Activated CD4-positive, alpha-beta T cell treated with anti-CD3 and anti-CD28 coated beads, Interleukin-2, amount 50 U/mL, for 48 hours (primary cell): ENCODE measurements around the gene SMYD3.
"Not testable (repeated sequence)": the region's sequence is repeated elsewhere in the genome, so short reads cannot be mapped to it uniquely, and the experiment has no call there.

Experiments
- DNase-seq, 2 experiments: peaks; one replicate each; pipeline ENCODE4 v3.0.0-alpha.2; 2020

The SMYD3 gene

DNA sequence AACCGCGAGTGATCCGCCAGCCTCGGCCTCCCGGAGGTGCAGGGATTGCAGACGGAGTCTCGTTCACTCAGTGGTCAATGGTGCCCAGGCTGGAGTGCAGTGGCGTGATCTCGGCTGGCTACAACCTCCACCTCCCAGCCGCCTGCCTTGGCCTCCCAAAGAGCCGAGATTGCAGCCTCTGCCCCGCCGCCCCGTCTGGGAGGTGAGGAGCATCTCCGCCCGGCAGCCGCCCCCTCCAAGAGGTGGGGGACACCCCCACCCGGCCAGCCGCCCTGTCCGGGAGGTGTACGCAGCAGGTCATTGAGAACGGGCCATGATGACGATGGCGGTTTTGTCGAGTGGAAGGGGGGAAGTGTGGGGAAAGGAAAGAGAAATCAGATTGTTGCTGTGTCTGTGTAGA lies 732.1 kb downstream of the SMYD3 start:
- not testable (repeated sequence) for DNase-seq

DNA sequence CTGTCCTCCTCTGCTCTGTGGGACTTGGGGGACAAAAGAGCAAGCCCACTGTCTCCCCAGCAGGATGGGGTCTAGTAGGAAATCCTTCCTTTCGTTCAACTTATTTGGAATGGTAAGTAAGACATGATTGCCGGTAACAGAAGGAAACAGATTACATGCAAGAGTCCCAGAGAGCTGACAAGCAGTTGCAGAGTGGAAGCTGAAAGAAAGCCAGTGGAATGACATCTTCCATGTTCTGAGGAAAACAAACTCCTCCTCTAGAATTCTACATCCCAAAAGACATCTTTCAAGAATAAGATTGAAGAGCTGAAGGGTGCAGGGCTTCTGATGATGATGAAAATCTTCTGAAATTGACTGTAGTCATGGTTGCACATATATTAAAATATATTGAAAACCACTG lies 732.9 kb downstream of the SMYD3 start:
- DNase-seq, result no peak

DNA sequence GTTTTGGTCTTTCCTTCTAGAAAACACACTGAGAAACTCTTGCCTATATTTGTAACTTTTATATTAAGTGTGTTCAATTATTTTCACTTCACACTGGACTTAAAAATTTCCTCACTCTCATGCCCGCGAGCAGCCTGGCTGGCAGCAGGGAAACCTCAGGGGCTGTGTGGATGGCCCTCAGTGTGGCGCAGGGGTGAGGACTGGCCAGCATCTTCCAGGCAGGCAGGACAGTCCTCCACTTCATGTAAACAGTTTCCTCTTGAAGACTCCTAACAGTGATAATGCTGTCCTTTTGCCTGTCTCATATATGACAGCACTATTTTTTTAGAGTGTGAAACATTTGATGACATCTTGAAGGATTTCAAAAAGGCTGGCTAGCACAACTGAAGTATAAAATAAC lies 733.7 kb downstream of the SMYD3 start:
- DNase-seq, result no peak

DNA sequence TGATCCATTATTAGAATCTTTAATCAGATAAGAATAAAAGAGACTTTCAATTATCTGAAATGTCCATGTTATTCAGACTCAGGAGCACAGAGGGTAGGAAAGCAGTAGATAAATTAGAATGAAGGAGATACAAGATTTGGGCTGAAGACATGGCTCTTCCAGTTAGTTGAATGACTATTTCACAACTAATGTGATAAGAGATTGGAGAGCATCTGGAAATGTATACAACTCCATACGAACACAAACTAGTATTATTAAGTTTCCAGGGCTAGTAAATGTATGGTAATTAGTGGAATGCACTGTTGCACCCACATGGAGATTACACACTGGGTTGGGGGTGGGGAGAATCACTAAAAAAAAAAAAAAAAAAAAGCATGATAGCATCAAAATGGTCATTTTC lies 734.3 kb downstream of the SMYD3 start:
- DNase-seq, result no peak

DNA sequence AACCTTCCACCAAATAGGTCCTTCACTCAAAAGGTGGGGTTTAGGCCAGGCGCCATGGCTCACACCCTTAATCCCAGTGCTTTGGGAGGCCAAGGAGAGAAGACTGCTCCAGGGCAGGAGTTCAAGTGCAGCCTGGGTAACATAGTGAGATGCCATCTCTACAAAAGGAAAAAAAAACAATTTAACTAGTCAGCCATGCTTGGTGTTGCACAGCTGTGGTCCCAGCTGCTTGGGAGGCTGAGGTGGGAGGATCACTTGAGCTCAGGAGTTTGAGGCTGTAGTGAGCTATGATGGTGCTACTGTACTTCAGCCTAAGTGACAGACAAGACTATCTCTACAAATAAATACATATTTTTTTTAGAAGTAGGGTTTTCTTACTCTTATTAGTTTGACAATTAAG lies 734.8 kb downstream of the SMYD3 start:
- no peak for DNase-seq

DNA sequence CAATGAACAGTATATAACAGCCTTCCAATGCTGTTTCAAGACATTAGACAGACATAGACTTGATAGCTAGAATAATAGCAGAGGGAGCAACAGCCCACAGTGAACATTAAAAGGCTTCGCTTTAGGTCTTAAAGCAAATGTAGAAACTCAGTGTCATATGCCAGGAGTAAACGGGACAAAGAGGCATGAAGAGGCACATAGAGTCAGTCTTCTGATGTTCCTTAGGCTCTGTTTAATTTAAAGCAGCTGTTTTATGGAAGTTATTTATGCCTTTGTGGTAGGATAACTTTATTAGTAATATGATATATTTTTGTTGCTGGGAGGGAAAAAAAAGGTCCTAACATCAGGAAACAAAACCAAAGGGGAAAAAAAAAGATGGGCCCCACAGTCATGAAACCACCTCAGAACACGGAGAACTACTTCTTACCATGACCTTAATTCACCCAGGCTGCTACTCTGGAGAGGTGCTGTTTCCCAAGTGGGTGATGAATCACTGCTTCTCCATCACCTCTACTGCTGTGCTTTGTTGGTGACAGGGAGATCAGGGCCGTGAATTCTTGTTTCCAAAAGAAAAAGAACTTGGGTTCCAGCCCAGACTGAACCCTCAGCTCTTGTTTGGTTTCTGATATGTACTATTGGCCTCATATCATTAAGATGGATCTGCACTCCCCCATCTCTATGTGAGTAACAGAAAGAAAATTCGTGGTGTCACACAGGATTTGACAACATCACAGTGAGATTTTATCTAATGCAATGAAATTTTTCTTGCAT lies 735.4 kb downstream of the SMYD3 start:
- DNase-seq, result no peak

DNA sequence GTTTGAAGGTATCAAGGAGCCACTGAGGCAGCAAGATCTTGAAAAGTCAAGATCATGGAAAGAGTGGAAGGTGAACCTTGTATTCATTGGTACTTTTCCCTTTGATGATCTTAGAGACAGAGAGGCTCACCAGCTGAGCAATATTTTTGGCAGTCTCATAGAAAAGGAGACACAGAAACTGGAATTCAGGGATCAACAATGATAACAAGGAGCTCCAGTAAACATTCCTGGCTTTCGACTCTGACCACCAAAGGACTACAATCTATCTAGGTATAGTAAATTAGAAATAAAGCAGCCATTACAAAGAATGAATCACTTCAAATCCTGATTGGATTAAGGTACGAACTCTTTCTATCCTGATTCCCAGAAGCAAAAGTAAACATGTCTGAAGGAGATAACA lies 736.9 kb downstream of the SMYD3 start:
- DNase-seq, result no peak

DNA sequence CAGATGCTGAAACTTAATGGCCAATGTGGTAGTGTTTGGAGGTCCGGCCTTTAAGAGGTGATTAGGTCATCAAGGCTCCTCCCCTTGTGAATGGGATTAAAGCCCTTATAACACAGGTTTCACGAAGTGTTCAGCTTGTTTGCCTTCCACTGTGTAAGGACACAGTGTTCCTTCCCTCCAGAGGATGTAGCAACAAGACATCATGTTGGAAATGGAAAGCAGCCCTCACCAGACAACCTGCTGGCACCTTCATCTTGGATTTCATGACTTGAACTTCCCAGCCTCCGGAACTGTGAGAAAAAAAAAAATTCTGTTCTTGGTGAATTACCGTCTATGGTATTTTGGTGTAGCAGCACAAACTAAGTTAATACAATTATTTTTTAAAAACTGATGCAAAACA lies 738.5 kb downstream of the SMYD3 start:
- no peak for DNase-seq

DNA sequence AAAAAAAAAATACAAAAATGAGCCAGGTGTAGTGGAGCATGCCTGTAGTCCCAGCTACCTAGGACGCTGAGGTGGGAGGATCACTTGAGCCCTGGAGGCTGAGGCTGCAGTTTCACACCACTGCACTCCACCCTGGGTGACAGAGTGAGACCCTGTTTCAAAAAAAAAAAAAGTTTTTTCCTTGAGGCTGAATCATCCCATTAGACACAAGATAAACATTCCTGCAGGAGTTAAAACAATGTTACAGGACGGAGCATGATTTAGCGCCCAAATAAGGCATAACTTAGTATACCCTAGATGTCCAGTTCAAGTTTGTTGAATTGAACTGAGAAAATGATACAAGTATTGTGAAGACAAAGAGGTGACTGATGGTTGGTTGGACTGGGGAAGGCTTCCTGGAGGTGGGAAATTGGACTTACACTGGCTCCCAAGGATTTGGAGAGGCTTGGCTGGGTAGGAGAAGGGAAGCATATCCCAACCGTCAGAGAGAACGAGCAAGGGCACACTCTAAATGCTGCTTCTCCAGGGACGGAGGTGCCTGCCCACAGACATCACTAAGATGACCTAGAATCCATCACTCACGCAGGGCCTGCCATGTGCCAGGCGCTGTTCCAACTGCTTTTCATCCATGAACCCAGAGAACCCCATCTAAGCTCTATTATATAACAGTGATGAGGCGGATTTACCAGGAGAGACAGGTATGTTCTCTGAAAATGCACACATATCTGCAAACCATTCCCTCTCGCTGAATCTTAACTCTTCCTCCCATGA lies 741.7 kb downstream of the SMYD3 start:
- DNase-seq, result no peak

DNA sequence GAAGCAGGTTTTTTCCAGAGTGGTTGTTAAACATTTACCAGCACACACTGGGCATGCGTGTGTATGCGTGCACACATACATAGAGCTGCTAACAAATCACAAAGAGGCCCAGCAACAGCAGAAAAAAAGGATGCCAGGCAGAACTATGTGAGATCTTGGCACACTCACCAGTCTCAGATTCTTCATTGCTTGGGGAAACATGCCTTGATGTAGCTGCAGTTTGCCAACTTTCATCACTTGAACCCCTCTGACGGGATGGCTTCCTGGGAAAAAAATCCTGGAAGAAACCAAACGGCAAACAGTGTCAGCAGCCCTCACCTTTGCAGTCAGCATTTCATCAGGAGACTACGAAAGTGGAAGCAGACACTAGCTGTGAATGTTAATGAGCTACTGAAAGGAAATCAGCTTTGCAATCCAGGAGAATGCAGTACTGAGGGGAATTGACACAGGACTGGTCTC lies 743.2 kb downstream of the SMYD3 start:
- no peak for DNase-seq

DNA sequence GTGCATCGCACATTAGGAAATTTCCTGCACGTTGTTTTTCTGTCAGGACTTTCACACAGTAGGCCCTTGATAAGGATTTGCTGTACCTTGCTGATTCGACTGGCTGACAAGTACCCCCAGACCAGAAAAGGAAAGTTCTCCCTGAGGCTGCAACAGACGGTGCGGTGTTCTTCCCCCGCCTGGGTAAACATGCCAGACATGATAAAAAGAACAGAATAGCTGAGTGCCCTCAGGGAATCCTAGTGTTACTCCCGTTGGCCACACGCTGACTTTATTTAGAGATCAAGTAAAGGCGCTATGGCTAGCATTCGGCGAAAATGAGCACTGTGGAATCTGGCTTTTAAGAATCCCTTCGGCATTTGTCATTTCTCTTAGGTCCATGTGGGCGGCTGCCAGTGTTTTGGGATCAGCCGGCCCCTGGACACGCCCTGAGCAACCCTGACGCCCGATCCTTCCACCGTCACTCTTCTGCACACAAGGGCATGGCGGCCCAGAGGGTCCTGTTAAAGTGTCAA lies 744.6 kb downstream of the SMYD3 start:
- DNase-seq, result no peak

DNA sequence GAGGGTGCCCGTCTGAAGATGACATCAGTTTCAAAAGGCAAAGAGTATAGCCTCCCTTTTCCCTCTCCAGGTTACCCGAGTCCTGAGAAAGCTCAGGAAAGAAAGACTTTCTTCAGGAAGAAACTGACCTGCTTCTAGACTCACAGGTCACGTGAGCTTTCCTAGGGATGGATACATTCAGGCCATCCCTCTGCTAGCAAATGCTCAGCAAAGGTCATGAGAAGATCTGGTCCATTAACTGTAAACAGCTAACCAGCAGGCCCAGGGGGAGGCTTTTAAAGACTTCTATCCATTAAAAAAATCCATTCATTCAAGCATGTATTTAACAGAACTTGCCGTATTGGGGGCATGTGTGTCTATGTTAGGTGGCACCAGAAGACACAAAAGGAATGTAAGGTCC lies 746.8 kb downstream of the SMYD3 start:
- DNase-seq, result no peak

DNA sequence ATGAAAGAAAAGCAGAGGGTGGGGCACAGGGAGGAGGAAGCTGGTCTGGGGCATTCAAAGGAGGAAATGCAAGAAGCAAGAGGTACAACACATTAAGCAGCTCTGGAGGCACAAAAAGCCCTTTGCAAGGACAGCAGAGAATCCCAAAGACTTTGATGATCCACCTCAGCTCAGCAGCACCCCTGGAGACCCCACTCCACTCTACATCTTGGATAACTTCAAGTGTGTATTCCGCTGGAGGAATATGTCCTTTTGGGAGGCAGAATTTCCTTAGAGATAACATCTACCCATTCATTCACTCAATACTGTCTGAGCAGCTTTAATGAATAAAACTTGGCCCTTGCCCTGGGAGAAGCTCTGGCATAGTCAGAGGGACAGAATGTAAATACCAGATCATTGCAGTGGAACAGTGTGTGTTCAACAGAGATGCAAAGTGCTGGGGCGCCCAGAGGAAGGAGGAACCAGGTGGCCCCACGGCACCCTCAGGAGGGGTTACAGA lies 752.6 kb downstream of the SMYD3 start:
- no peak for DNase-seq

DNA sequence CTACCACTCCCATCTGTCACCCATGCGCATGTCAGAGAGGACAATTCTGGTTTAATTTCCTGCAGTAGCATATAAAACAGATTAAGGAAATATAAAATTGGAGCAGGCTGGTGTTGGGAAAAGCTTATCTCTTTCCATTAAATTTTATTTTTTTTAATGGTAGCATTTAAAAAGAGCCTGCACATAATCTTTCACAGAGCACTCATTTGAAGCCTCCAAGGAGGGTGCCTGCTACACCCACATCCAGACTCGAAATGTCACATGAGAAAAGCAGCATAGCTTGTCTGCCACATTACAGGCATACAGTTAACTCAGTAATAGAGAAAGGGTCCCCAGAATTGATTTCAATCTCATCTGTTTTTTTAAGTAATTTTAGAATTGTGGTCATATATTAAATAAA lies 753.3 kb downstream of the SMYD3 start:
- no peak for DNase-seq

DNA sequence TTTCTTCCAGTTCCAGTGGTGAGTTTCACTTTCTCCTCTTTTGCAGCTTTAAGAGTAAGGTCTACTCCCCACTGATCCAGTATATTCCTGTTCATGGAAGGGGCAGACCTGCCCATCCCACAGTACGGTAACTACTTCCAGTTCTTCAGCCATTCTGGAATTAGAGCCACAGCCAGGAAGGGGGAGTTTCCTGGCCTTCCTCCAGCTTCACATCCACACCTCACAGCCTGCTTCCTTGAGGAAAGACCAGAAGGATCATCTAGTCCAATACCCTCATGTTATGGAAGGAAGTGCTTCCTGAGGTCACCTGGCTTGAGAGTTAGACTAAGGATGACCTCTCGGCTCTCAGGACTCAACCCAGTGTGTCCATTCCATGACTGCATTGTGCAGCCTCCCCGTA lies 754.5 kb downstream of the SMYD3 start:
- no peak for DNase-seq

DNA sequence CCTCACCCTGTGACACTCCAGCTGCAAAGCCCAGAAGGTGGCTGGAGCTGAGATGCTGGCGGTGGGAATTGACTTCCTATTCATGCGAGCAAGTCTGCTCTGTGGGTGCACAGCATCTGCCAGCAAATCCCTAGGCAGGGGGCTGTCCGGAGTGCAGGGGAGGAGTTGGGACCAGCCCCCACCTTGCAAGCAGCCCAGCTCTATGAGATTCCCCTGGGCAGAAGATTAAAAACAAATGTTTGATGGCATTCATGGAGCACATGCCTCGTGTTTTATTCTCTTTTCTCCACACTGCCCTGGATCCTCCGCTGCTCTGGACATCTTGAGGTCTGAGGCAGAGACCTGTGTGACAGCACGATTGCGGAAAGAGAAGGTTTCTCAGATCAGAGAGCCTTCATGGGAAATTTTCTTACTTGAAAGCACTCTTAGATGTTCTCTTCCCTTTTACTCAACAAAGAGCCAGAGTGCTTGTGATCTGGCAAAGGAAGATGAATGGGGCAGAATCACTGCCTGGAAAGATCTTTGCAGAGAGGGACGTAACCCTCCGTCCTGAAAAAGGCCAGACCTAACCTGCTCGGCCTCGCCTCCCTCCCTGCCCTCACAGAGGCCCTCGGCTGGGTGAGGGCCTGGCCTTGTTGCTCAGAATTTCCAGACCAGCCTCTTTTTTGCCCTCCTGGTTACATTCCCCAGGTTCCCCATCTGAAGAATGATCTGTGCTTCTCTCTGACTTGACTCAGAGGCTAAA lies 755.2 kb downstream of the SMYD3 start:
- no peak for DNase-seq

DNA sequence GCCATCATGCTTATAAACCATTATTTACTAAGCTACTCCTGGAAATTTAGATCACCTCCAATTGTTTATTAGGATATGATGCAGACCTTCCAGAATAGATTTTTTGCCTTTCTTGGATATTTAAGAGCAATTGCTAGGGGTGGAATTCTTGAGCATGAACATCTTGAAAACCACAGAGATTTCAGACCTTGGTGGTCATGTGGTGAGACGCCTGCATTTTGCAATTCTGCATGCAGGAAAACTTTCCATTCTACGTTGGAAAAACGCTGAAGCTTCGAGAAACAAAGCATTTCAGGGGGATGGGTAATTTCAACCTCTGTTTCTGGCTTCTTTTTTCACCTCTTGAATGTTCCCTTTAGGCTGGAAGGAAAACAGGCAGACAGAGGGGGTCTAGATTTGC lies 756.0 kb downstream of the SMYD3 start:
- no peak for DNase-seq

DNA sequence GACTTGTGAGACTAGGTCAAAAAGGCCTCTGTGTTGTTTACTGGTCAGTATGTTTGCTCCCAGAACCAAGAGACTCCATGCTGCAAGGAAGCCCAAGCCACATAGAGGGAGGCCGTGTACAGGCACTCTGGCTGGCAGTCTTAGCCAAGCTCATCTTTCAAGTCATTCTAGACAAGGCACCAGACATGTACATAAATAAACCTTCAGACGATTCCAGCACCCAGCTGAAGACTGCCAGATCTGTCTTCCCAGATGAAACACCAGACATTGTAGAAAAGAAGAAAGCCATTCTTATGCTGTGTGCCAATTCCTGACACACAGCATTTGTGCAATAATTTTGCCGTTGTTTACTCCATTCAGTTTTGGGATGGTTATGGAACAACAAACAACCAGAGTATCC lies 756.8 kb downstream of the SMYD3 start:
- DNase-seq, result no peak

DNA sequence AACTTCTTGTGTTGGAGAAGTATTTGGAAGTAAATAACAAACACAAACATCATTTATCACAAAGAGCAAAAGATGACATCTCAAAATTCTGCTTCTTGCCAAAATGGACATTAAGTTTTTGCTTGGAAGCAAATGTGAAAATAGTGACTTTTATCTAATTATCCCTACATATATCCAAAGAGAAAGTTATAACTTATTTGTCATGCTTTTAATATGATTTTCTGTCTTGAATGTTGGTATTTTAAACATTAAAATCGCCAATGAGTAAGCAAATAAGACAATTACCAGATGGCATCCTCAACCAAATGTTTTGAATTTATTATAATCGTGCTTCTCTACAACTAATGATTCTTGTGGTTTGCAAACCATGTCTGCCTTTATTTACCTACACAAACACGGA lies 758.0 kb downstream of the SMYD3 start:
- no peak for DNase-seq

DNA sequence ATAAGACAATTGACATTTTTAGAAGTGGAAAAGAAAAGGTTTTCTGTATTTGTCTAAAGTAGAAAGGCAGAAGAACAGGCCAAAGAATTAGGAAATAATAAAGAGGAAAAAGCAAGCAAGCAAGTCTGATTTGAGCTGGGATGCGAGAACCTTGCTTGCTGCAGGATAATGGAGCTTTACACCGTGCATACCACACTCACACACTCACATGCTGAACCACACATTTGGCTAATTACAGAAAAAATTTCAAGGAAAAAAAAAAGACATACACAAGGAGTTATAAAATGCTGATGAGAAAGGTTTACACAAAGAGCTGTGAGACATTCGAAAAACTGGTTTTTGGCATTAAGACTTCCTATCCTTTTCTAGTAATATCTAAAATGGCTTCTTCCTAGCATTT lies 758.4 kb downstream of the SMYD3 start:
- no peak for DNase-seq

DNA sequence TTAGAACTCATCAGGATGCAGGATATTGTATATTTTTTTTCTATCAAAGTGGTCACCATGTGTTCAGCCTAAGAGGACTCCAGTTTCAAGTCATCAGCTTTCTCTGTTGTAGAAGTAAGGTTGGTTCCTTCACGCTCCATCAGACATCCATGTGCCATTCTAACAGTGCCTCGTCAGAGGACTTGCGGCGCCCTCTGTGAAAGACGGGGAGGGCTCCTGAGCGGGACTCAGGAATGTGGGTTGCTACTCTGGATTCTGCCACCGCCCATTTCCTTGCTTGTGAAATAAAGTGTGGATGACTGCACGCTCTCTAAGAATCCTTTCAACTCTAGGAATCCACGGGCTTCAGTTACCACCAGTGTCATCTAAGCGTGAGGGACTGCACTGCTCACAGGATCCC lies 758.8 kb downstream of the SMYD3 start:
- DNase-seq, result no peak

DNA sequence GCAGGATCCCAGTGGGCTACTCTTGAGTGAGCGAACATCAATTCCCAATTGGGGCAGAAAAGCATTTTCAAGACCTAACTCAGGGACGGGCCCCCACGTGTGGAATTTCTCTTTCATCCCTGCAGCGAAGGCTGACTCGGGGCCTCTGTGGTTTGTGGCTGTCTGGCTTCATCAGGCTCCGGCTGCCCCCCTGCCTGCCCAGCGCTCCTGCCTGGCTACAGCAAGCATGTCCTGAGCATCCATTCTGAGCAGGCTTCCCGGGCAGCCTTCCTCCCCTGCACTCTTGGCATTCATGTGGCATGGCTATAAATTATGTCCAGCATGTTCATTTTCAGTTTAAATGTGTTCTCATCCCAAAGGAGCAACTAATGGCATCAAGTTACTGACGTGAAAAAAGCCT lies 764.2 kb downstream of the SMYD3 start:
- no peak for DNase-seq

DNA sequence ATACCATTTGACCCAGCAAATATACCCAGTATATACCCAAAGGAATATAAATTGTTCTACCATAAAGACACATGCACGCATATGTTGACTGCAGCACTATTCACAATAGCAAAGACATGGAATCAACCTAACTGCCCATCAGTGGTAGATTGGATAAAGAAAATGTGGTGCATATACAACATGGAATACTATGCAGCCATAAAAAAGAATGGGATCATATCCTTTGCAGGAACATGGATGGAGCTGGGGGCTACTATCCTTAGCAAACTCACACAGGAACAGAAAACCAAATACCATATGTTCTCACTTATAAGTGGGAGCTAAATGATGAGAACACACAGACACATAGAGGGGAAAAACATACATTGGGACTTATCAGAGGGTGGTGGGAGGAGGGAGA lies 766.7 kb downstream of the SMYD3 start:
- DNase-seq, result not testable (repeated sequence)
